Stimulated activated CD8-positive, alpha-beta memory T cell treated with anti-CD3 and anti-CD28 coated beads, Interleukin-12 subunit alpha, Interleukin-12 subunit beta, amount 100 ng/mL, for 1 hour (primary cell): ENCODE data around the gene VAMP7.
A peak's percentile ranks its signal among the peaks of the same experiment; 100 is the strongest.
"Not testable (repeated sequence)": the region's sequence is repeated elsewhere in the genome, so short reads cannot be mapped to it uniquely, and the experiment has no call there.

Experiments used
- DNase-seq: peaks from one replicate; pipeline ENCODE4 v3.0.0-alpha.2; 2020; ENCODE audit warnings: low read depth

The VAMP7 gene, protein sequence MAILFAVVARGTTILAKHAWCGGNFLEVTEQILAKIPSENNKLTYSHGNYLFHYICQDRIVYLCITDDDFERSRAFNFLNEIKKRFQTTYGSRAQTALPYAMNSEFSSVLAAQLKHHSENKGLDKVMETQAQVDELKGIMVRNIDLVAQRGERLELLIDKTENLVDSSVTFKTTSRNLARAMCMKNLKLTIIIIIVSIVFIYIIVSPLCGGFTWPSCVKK

DNA sequence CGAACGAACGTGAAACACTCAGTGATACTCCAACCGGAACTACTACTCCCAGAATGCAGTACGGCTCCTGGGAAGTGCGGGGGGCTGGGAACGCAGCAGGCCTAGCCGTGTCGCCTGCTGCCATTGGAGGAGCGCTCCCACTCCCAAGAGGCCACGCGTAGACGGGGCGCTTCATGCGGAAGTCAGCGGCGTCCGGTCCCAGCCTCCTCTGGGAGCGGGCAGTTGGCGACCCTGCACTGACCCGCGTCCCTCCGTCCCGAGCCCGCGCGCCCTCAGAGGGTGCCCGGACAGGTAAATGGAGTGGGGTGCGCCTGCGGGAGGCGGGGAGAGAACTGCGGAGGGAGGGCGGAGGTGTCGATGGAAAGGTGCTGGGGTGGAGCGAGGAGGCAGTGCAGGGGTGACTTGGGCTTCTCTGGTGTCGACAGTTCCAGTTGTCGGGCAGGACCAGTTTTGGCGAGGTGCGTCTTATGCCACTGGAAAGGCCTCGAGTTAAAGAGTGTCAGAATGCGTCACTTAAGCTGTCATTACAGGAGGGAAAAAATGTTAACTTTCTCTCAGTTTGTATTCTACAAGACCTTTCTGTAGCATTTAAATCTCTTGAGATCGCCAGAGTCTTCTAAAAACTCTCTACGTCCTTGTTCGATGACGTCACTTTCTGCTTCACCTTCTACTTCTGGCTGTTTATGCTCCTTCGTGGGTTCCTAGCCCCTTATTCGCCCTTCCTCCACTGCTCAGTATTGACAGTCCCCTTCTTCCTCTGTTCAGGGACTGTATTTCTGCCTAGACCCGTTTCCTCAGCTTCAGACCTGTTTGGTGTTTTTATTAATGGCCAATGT is at the start of gene VAMP7:
TSS of gene VAMP7 (plus strand) at position 188 of the 836 bp plus-strand sequence. CDS start 8,122 bp downstream, outside the sequence.
- peak; percentile 54 for DNase-seq

DNA sequence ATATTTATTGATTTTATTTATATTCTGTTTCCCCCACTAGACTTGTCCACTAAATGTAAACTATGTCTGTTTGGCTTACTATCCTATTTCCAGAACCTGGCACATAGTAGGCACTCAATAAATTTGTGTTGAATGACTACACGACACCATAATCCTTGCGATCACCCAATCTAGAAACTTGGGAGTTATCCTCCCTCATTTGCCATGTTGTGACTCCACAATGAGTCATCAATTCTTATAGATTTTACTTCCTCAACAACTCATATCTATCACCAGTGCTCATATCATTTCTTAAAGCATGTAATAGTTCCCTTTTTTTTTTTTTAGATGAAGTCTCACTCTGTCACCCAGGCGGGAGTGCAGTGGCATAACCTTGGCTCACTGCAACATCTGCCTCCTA is 39.9 kb upstream of the VAMP7 start:
- DNase-seq: no peak

DNA sequence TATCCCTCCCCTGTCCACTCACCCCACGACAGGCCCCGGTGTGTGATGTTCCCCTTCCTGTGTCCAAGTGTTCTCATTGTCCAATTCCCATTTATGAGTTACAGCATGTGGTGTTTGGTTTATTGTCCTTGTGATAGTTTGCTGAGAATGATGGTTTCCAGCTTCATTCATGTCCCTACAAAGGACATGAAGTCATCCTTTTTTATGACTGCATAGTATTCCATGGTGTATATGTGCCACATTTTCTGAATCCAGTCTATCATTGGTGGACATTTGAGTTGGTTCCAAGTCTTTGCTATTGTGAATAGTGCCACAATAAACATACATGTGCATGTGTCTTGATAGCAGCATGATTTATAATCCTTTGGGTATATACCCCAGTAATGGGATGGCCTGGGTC is 29.4 kb upstream of the VAMP7 start:
- DNase-seq: not testable (repeated sequence)

DNA sequence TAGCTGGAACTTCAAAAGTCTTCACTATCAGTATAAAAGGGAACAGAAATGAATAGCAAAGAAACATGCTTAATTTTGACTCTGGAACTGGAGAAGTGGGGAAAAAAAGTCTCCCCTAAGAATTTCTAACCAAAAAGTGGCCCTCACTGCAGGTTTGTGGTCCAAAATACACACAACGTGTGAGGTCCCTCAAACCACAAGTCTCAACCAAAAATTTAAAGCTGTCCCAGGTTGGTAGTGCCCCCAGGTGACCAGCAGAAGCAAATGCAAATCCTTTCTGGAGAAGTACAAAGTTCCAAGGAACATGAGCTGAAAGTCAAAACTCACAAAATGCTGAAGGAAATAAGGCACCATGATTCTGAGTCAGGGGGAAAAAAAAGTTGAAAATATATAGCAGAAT is 23.6 kb upstream of the VAMP7 start:
- no peak for DNase-seq

DNA sequence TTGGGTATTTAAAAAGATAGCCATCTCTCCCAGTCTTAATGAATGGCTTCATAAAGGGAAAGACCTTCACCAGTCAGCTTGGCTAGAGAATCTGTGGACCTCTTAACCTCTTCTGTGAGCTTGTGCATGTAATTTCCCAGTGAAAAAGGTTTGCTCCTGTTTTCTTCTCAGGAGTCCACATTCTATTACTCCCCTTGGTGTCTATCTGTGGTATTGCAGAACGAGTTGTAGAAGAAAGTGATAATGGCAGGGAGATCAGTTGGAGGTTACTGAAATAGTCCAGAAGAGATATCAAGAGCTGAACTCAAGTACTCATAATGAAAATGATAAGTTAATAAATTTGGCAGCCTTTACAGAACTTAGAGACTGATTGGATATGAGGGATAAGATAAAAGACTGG is 16.5 kb upstream of the VAMP7 start:
- no peak for DNase-seq

DNA sequence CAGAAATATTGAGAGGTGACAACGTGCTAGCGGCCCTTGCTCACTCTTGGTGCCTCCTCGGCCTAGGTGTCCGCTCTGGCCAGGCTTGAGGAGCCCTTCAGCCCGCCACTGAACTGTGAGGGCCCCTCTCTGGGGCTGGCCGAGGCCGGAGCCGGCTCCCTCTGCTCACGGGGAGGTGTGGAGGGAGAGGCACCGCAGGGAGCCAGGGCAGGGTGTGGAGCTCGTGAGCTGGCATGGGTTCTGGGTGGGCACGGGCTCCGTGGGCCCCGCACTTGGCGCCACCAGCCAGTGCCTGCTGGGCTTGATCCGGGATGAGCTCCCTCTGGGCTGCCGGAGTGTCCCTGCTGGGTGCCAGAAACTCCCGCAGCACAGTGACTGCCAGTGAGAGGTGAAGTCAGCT is 16.0 kb upstream of the VAMP7 start:
- no peak for DNase-seq

DNA sequence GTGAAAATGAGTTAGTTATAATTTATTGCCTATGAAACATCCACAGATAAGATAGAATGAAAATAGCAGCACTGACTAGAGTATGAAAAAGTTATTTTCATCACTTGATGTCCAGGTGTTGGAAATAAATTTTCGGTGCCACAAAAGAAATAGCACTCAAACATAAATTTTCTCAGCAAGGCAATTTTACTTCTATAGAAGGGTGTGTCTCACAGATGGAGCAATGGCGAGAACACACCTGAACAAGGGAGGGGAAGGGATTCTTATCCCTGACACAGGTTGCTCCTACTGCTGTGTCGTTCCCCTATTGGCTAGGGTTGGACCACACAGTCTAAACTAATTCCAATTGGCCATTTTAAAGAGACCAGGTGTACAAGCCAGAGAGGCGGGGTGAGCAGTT is 13.3 kb upstream of the VAMP7 start:
- no peak for DNase-seq

DNA sequence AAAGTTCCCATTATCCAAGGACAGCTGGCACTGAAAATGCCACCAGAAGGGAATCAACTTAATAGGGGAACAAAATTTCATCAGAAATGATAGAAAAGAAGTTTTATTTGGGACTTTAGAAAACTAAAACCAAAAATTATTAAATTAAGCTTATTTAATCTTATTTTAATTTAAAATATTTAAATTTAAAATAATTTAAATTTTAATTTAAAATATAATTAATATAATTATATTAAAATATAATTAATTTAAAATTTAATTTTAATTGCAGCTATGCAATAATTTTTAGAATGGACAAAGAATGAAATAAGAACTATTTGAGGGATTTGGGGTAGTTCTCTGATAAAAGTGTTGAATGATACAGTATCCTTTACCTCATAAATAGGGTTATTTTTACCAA is 10.2 kb upstream of the VAMP7 start:
- DNase-seq: no peak

DNA sequence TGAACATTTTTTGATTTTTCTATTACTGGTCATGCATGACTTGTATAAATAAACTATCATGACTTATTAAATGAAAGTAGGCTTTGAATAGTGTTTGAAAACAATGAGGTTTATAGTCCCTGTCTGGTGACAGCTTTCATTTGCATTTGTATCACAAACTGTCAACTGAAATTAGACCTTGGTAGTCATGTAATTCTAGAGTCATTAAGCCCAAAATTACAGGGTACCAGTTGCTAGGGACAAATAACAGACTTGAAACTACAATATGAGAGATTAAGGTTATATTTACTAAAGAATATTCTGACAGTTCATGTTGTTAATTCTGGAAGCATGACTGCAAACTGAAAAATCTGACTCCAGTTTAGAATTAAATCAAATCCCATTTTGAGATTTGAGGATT is 9.2 kb upstream of the VAMP7 start:
- DNase-seq: no peak

DNA sequence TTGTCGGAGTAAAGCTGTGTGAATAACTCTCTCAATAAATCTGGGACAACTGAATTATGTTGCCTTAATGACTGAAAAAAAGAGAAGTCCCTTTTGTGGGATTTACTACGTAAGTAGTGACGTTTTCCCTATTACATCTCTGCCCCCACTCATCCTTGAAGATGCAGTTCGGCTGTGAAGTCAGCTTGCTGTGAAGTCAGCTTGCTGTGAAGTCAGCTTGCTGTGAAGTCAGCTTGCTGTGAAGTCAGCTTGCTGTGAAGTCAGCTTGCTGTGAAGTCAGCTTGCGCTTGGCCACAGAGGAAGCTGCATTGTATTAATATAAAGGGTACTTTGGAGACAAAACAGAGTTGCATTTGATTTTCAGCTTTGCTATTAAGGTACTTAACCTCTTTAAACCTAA is 8.0 kb upstream of the VAMP7 start:
- no peak for DNase-seq

DNA sequence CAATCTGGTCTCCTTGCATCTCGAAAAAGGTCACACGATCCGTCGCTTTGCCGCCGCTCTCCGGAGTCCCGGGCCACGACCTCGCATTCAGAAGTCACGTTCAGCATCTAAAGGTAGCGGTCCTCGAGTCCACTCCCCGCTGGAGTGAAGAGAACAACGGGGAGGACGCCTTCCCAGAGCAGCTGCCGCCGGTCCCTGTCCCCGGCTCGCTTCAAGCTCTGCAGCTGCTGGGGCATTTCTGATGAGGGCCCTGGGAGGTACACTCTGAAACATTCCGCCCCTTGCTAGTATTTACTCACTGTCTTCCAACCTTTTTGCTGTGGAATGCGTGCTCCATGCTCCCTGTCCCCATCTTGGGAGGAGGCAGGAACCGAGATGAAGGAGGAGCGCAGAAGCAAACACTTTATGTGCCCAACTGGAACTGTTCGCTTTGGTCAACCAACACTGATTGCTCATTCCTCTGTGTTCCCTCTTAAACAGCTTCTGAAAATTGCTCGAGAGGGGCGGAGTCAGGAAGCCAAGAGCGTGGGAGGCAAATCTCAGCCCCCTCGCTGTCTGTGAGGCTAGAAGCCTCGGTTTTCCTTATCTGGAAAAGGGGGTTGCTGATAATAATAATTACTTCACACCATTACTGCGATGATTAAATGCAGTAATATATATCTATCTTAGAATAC is 6.4 kb upstream of the VAMP7 start:
- no peak for DNase-seq

DNA sequence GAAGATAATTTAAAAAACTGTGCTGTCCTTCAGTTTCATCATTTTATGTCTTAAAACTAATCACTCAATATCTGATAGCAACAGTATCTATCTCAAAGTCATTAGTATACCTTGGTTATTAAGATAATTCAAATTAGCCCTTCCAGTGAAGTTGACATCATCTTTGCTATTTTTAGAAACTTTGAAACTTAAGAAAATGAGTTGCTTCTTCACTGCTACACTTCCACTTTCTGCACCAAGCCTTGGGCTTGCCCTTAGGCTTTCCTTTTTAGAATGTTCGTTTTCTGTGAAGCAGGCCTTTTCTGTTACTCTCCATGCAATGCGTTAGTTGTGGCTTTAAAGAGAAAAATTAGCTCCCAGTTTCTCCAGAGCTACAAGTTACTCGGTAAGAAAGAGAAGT is 4.4 kb upstream of the VAMP7 start:
- DNase-seq: no peak

DNA sequence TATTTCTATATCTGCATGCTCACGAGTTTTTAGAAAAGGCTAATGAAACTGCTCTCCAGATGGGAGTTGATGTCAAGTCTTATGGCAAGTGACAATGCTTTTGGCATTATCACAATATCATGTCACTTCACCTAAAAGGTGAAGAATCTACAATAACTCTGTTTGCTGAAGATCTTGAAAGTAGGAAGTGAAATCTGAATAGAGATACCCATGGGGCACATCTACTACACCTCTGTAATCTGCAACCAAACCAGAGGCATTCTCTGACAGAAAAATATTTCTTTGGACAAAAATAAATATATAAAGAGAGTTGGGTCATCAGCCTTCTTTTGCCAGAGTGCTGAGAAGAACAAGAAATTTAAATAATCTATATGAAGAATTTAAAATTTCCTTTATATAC is 3.9 kb upstream of the VAMP7 start:
- no peak for DNase-seq

DNA sequence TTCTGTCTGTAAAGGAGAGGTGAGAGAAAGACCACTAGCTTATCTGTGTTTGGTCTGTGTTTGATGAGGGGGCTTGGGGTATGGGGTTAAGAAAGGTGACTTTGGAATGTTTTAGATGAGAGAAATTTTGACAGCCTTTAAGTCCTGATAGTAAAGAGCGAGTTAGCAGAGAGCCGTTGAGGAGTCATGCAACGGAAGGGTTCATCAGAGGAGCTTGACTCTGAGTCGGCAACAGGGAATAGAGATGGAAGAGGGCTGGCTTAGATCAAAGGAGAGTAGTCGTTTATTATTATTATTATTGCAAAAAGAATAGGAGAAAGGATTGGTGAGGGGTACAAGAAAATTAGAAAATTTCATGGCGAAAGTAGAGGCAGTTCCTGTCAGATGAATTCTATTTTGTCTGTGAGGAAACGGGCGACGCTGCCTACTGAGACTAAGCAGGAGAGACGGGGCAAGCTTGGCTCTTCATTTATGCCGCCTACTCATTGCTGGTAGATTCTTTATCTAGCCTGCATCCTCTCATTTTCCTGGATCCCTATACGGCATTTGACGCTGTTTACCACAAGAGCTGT is 473 bp upstream of the VAMP7 start:
- DNase-seq: no peak

DNA sequence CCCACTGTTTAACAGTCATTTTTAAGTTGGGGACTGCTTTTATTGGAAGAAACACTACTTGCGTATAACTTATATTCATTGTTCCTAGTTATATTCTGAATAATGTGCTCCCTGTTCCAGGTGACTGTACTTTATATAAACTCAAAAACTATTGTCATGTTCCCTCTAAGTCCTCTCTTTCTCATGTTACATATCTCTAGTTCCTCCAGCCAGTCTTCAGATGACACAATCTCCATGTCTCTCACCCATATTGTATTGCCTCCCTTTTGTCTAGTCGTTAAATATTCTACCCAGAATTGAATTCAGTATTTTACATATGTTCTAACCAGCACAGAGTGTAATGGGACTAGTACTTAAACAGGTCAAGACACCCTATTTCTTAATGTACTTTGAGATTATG is 5.3 kb downstream of the VAMP7 start:
- DNase-seq: no peak

DNA sequence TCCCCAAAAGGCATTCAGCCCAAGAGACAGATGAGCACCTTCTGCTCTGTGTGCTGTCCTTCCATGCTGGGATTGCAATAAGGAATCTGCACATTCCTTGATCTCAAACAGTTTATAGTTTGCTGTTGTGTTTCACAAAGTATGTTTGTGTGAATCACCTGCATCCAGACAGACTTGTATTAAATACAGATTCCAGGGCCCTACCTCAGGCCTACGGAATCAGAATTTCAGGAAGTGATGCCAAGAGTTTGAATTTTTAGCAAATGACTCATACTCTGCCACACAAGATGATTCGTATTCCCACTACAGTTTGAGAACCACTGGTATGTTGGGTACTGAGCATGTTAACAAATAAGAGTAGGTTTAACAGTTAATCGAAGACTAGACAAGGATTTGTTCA is 7.0 kb downstream of the VAMP7 start:
- DNase-seq: no peak

DNA sequence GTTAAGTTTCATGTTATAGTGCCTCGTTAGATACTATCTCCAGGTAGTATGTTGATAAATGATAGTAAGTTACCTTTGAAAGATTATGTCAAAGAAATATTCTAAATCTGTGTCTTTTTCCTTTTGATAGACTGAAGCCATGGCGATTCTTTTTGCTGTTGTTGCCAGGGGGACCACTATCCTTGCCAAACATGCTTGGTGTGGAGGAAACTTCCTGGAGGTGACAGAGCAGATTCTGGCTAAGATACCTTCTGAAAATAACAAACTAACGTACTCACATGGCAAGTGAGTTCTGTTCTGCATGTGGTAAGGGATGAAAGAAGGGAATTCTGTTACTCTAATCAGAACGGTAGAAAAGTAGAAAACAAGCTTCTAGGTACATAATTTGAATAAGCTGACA is 8.2 kb downstream of the VAMP7 start:
- DNase-seq: no peak

DNA sequence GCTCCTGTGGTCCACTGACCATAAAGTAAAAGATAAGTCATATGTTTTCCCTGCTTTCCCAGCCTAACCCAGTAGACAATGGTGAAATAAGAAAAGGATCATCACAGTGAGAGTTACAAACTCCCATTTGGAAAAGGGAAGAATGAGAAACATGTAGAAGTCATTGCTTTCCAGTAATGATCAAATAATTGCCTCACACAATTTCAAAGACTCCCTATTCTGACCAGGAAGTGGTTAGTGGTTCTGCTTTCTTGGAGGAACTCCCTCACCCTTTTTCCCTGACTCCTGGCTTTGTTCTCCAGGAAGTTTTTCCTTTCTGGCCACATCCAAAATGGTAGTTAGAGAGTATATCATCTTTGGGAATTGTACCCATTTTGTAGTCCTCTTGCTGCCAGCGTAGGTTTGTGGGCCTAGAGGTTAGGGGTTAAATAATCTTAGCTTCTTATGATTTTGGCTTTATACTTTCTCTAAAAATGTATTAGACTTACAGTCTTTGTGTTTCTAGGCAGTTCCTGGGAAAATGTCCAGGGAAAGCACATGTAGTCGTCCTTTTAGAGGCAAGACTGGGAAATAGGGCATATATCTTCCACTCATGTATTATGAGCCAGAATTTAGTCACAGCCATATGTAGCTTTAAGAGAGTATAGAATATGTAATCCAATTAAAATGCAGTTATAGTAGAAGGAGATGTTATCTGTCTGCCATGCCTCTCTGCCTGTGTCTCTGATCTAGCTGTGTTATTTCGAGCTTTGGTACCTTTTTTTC is 10.5 kb downstream of the VAMP7 start:
- DNase-seq: no peak

DNA sequence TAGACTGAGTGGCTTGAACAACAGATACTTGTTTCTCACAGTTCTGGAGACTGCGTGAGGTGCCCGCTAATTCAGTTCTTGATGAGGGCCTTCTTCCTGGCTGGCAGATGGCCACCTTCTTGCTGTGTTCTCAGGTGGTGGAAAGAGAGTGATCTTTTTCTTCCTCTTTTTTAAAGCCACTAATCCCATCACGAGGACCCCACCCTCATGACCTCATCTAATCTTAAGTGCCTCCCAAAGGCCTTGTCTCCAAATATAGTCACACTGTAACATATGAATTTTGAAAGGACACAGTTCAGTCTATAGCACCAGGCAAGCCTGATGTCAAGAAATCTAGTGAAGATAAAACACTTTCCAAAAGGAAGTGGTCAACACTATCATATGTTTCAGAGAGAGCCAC is 12.4 kb downstream of the VAMP7 start:
- no peak for DNase-seq

DNA sequence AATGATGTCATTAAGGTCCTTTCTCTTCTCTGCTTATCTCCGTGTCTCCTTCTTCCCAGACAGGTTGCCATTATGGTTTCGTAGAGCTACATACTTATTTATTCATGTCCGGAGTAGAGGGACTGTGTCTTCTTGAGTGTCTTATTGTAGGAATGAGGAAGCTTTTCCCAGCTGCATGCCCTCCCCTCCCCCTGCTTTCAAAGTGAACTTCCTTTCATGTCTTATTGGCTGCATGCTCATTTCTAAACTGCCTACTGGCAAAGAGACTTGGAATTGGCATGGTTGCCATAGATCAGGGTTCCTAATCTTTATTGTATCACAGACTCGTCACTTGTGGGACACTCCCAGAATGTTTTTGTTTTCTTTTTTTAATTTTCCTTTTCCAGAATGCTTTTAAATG is 15.4 kb downstream of the VAMP7 start:
- DNase-seq: no peak

DNA sequence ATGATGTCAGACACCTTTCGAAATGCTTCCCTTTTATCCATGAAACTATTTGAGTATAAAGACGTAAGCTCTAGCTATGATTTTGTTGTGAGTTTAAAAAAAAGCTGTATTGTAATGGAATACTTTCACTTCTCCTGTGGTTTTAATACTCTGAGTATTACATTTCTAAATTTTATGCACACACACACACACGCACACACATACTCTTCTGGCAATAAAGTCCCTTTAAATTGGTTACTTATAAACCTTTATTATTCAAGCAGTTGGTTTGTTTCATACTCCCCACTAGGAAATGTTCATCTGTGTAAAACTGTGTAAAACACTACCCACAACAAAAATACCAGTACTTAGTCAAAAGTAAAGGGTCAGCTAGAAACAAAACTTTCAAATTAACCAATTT is 18.2 kb downstream of the VAMP7 start:
- no peak for DNase-seq

DNA sequence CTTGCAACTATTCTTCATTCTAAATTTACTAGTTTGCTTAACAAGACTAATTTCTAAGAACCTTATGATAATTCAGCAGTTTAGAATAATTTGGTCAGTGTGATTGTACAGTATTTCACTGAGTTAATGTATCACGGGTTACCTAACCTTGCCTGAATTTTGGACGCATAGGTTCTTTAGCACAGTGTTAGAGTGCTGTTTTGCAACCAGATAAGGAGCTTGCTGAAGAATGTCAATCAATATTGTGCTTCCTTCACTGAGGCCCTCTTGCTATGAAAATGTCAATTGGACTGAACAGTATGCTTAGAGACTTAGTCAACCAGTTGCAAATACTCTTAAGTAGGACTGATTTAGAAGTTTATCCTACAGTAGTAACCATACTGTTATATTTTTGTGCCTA is 19.6 kb downstream of the VAMP7 start:
- DNase-seq: no peak
